ENCODE results near the gene ZNF879.

ZNF879 gene

GRCh38 chr5:179023528-179024189 lies at the start of gene ZNF879:
TSS of gene ZNF879 (plus strand) at chr5:179023804. CDS start at chr5:179025005, 1,201 bp downstream.
- DNase-seq, result peak; percentile 88

- no peak for DNase-seq
Observed at GRCh38 chr5:178981381-178981780, 42.2 kb upstream of the ZNF879 start.

- DNase-seq, result no peak
Observed at GRCh38 chr5:178982941-178983340, 40.7 kb upstream of the ZNF879 start.

- no peak for DNase-seq
Observed at GRCh38 chr5:178983728-178984127, 39.9 kb upstream of the ZNF879 start.

- DNase-seq, result no peak
Observed at GRCh38 chr5:178984145-178985072, 39.2 kb upstream of the ZNF879 start.

- DNase-seq, result no peak
Observed at GRCh38 chr5:178986326-178986960, 37.2 kb upstream of the ZNF879 start.

GRCh38 chr5:178988436-178989220 lies 35.0 kb upstream of the ZNF879 start:
- no peak for DNase-seq

- DNase-seq, result no peak
Observed at GRCh38 chr5:178989311-178989710, 34.3 kb upstream of the ZNF879 start.

- no peak for DNase-seq
Observed at GRCh38 chr5:178990491-178990890, 33.1 kb upstream of the ZNF879 start.

GRCh38 chr5:178991190-178992145 lies 32.1 kb upstream of the ZNF879 start:
- no peak for DNase-seq

GRCh38 chr5:178992291-178992895 lies 31.2 kb upstream of the ZNF879 start:
- no peak for DNase-seq

GRCh38 chr5:178993236-178993765 lies 30.3 kb upstream of the ZNF879 start:
- DNase-seq, result no peak

- DNase-seq, result no peak
Observed at GRCh38 chr5:178993955-178994579, 29.5 kb upstream of the ZNF879 start.

- no peak for DNase-seq
Observed at GRCh38 chr5:178994580-178995340, 28.8 kb upstream of the ZNF879 start, which contains the start of gene GRM6. TSS of gene GRM6 (minus strand) at chr5:178995320. CDS start at chr5:178994944, 376 bp downstream.

GRCh38 chr5:178995341-178995690 lies 28.3 kb upstream of the ZNF879 start:
- no peak for DNase-seq

- no peak for DNase-seq
Observed at GRCh38 chr5:178996156-178996555, 27.4 kb upstream of the ZNF879 start.

- no peak for DNase-seq
Observed at GRCh38 chr5:178997191-178997590, 26.4 kb upstream of the ZNF879 start.

GRCh38 chr5:178998441-178998840 lies 25.2 kb upstream of the ZNF879 start:
- DNase-seq, result no peak

- no peak for DNase-seq
Observed at GRCh38 chr5:179006564-179006963, 17.0 kb upstream of the ZNF879 start.

GRCh38 chr5:179008667-179009066 lies 14.9 kb upstream of the ZNF879 start:
- no peak for DNase-seq

All from NCI-H146 (cell line).